Gastrocnemius medialis (tissue), 4 donors: ENCODE data around the gene MRPS2.

ENCODE experiments used
- CTCF ChIP-seq, 5 experiments: fragments of 450-650 bp in 3 of 5; fragments of 200-600 bp in 2 of 5; sonication (generic) in 2 of 5; IDR thresholded peaks in 4 of 5; conservative IDR thresholded peaks in 1 of 5; 1 replicate in 4 of 5; 2 replicates in 1 of 5; pipeline ENCODE4 v1.5.1; 2016 to 2019; ENCODE audit warnings: antibody characterized with exemption in 5 of 5, mild to moderate bottlenecking in 3 of 5, moderate library complexity in 3 of 5
- POLR2A ChIP-seq, 2 donors: fragments of 450-650 bp; IDR thresholded peaks; one replicate each; pipeline ENCODE4 v1.6.1; 2017; ENCODE audit warnings: antibody characterized with exemption in 2 of 2, mild to moderate bottlenecking in 2 of 2, moderate library complexity in 2 of 2

GRCh38 chr9:135468854-135469521 lies 31.5 kb upstream of the MRPS2 start:
- TF ChIP-seq CTCF (IDR thresholded peaks at IDR 0.05 in 4 of 5, conservative IDR thresholded peaks at IDR 0.05 in 1 of 5) (no peak), POLR2A (IDR thresholded peaks at IDR 0.05) (no peak)
